SK-N-MC (cell line): ENCODE measurements around the gene NKD2.

Experiments
- EZH2 ChIP-seq: fragments of 200-600 bp; sonication (generic); IDR thresholded peaks from one replicate; pipeline ENCODE4 v1.6.1; 2017; ENCODE audit warnings: antibody characterized with exemption
- FOXP2 ChIP-seq: optimal IDR thresholded peaks from 2 replicates; pipeline ENCODE3; 2011; ENCODE audit warnings: mild to moderate bottlenecking, moderate library complexity; ENCODE audit not compliant: insufficient read depth; ENCODE audit errors: extremely low read length, control extremely low read depth
- POLR2AphosphoS5 ChIP-seq: IDR thresholded peaks from 2 replicates; pipeline ENCODE4 v1.6.1; 2012; ENCODE audit warnings: mild to moderate bottlenecking, low read depth, low read length, borderline replicate concordance

DNA sequence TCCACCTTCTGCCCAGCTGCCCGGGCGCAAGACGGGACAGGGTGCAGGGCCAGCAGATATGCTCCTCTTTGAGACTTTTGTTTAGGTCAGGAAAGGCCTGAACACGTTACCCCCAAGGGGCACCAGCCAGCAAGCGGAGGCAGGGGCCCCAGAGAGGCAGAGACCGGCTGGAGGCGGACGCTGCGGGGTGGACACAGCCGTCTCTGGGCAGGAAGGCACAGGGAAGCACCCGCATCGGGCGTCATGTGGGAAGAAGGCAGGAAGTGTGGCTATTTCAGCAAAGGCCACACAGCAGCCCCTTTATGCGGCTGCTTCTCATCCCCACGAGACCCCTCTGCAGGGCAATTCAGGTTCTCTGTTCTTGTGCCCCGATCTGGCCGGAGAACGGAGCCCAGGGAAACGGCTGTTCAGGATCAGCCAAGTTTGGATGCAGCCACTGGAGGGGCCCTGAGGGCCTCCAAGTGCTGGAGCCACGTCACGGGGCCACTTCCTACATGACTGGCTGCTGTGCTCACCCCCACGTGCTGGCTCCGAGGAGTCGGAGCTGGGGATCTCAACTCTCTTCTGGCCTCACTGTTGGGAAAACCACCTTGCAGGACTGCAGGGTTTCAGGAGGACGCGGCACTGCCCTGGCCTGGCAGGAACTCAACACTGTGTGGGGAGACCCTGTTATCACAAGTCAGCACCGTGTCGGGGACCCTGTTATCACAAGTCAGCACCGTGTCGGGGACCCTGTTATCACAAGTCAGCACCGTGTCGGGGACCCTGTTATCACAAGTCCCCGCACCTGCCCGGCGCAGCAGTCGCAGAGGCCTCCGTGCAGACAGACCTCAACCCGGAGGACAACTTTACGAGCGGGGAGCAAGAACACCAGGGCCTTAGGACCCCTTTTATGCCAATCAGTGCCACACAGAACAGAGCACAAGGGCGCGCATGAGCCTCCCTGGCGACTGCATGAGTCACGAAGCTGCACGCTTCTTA lies 58.8 kb downstream of the NKD2 start:
- TF ChIP-seq EZH2 (no peak), POLR2AphosphoS5 (no peak), FOXP2 (no peak)
